Measurements from ENCODE around the gene MYH10. TPM values are rescaled to one million over a fixed set of nuclear protein-coding genes. Genes with fewer than 3 reads are reported as not detected.

The MYH10 gene
- total RNA-seq, 1 experiment from 2014 or later = 251 TPM

DNA sequence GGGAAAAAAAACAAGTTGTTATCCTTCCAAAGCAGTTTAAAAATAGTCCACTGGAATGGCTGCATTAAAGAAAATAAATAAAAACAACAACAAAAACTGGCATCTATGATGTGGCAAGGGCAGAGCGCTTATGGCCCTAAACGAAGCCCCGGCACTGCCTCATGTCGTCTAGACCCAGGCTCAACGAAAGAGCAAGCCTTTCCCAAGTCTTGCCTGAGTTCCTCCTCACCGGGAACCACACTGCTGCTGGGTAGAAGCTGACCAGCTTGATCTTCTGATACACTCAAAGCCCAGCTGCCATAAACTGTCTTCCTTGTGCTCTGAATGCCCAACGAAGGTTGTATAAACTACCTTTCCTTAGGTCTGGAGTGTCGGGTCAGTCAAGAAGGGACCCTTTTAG, 157.9 kb downstream of the MYH10 start:
- H3K27ac ChIP-seq (ENCODE audit: insufficient read length, low read depth, low read length) = no peak overlapping the region
- no peak overlapping the region for H3T11ph ChIP-seq (ENCODE audit: low read length)
- no peak overlapping the region for H4K91ac ChIP-seq (ENCODE audit: insufficient read length, low read depth, low read length)
- no peak overlapping the region for H3K4ac ChIP-seq (ENCODE audit: low read depth, low read length)
- WGBS (ENCODE audit: extremely low coverage, insufficient read length, low lambda C conversion rate) = no CpG with 5 or more reads among the region's 8 CpGs
- no peak overlapping the region for H3K4me2 ChIP-seq (ENCODE audit: insufficient read depth, insufficient read length, low read length)
- H3K79me2 ChIP-seq (ENCODE audit: insufficient read depth, low read length) = no peaks in the 10 kb centered on the region
- Mint-ChIP-seq H3K27me3 (ENCODE audit: low read depth) (no peaks in the 10 kb centered on the region), H3K4me1 (no peaks in the 10 kb centered on the region), H3K9me3 (no peaks in the 10 kb centered on the region), H3K4me3 (no peak overlapping the region), H3K36me3 (ENCODE audit: insufficient read depth in 1 of 3, low read depth in 3 of 3) (peaks cover 24 to 71% (median 55%) of the 10 kb centered on the region in 3 experiments; a peak in 6 of 7 replicates), H3K27ac (peak overlapping the region in 2 of 3 experiments; percentile 13 to 68; a peak in 3 of 7 replicates)
- no peak overlapping the region for H2BK12ac ChIP-seq (ENCODE audit: insufficient read length, low read depth, low read length)
- no peak overlapping the region for H2AFZ ChIP-seq (ENCODE audit: low read length)
- no peak overlapping the region for H2BK120ac ChIP-seq (ENCODE audit: low read depth, low read length, poor library complexity, severe bottlenecking)
- no peak overlapping the region for H4K8ac ChIP-seq (replicated peaks; ENCODE audit: insufficient read length, low read depth, low read length)
- H4K5ac ChIP-seq (ENCODE audit: insufficient read length, low read depth, low read length) = no peak overlapping the region
- H3K27me3 ChIP-seq (ENCODE audit: insufficient read depth, low read length) = no peaks in the 10 kb centered on the region
- peaks cover 3% of the 10 kb centered on the region for H4K20me1 ChIP-seq (ENCODE audit: control insufficient read depth, insufficient read depth, insufficient read length)
- TF ChIP-seq, protein P1, sequence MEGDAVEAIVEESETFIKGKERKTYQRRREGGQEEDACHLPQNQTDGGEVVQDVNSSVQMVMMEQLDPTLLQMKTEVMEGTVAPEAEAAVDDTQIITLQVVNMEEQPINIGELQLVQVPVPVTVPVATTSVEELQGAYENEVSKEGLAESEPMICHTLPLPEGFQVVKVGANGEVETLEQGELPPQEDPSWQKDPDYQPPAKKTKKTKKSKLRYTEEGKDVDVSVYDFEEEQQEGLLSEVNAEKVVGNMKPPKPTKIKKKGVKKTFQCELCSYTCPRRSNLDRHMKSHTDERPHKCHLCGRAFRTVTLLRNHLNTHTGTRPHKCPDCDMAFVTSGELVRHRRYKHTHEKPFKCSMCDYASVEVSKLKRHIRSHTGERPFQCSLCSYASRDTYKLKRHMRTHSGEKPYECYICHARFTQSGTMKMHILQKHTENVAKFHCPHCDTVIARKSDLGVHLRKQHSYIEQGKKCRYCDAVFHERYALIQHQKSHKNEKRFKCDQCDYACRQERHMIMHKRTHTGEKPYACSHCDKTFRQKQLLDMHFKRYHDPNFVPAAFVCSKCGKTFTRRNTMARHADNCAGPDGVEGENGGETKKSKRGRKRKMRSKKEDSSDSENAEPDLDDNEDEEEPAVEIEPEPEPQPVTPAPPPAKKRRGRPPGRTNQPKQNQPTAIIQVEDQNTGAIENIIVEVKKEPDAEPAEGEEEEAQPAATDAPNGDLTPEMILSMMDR (conservative IDR thresholded peaks at IDR 0.05) = no peak
- H2BK15ac ChIP-seq (ENCODE audit: low read depth, low read length) = no peak overlapping the region
- H3K23me2 ChIP-seq (ENCODE audit: insufficient read length, low read depth, low read length, poor library complexity, severe bottlenecking) = no peaks in the 10 kb centered on the region
- H3K14ac ChIP-seq (ENCODE audit: insufficient read depth, low read length) = no peak overlapping the region
- H3K9ac ChIP-seq (ENCODE audit: extremely low read depth, insufficient read length, low read length) = no peak overlapping the region
- H3K23ac ChIP-seq (ENCODE audit: insufficient read length, low read depth, low read length) = no peak overlapping the region
- DNase-seq = no peak
- no peak overlapping the region for H2AK5ac ChIP-seq (ENCODE audit: insufficient read length, low read length)
- no peaks in the 10 kb centered on the region for H3K79me1 ChIP-seq (ENCODE audit: insufficient read depth, low read depth, low read length, poor library complexity, severe bottlenecking)
- no peak overlapping the region for H2BK20ac ChIP-seq (ENCODE audit: low read depth, low read length, poor library complexity, severe bottlenecking)
- H3K18ac ChIP-seq (ENCODE audit: insufficient read length, low read depth, low read length) = no peak overlapping the region
- H3K9me3 ChIP-seq (ENCODE audit: control insufficient read depth, low read depth, low read length) = no peaks in the 10 kb centered on the region
- H2BK5ac ChIP-seq (ENCODE audit: insufficient read length, low read length) = no peak overlapping the region
- no peaks in the 10 kb centered on the region for H3K4me1 ChIP-seq (ENCODE audit: insufficient read depth, low read length)
- H3K56ac ChIP-seq (ENCODE audit: insufficient read length, low read depth, low read length) = no peak overlapping the region
